K562 (cell line): Measurements from ENCODE around the gene EPS8L1. TPM values are rescaled to one million over a fixed set of nuclear protein-coding genes. Genes with fewer than 3 reads are reported as not detected.

Experiments
- ATAC-seq: fragments of 200-7000 bp; cut with Tn5 transposase; 3 replicates; pipeline ENCODE4 v1.9.1; 2020; ENCODE audit warnings: moderate library complexity
- BruUV-seq: library from RNA; stranded (reverse); fragments of 400-500 nt; replicated peaks from 2 replicates; lab custom pipeline; 2021; lab: Mats Ljungman, UMichigan
- CTCF ChIA-PET: fragments of 300-600 bp; formaldehyde crosslinking; extraction: SDS; loops from one replicate; lab custom pipeline; 2021; ENCODE audit warnings: low intra/inter-chr PET ratio; lab: Yijun Ruan, JAX
- POLR2A ChIA-PET: fragments of 300-600, 350-650 bp; sonication (Branson Sonifier 250); formaldehyde crosslinking; extraction: SDS; loops from one replicate; lab custom pipeline; 2021; ENCODE audit warnings: antibody characterized with exemption, inconsistent platforms; lab: Yijun Ruan, JAX
- DNase-seq, 4 experiments: peaks; one replicate each; pipeline versions ENCODE4 v3.0.0 to v3.0.0-alpha.2; 2011 to 2018; ENCODE audit warnings: low spot score in 3 of 4, mixed read lengths in 3 of 4; ENCODE audit errors: extremely low read depth in 1 of 4
- FAIRE-seq: peaks from 2 replicates; lab custom pipeline; 2011; peaks lifted over from hg19 to GRCh38; lab: Jason Lieb, UNC
- H2AFZ ChIP-seq: 2 replicates; pipeline ENCODE4 v1.6.0; 2011; ENCODE audit warnings: low read depth, low read length, control low read depth, inconsistent platforms
- H3K27ac ChIP-seq: fragments of 200-600 bp; 3 replicates; pipeline ENCODE4 v1.8.0; 2011; ENCODE audit warnings: low read depth, mild to moderate bottlenecking, control low read depth, inconsistent platforms, low read length, moderate library complexity, mixed read lengths; ENCODE audit errors: extremely low read depth
- H3K27me3 ChIP-seq, 2 experiments: fragments of 300-600 bp in 1 of 2; 2 replicates in 1 of 2; 3 replicates in 1 of 2; pipeline versions ENCODE4 v1.6.0 to v1.8.0; 2011; ENCODE audit warnings: inconsistent platforms in 2 of 2, low read length in 2 of 2, mild to moderate bottlenecking in 1 of 2, mixed read lengths in 1 of 2, moderate library complexity in 1 of 2; ENCODE audit not compliant: control insufficient read depth in 2 of 2, insufficient read depth in 2 of 2
- H3K36me3 ChIP-seq: fragments of 300-600 bp; 3 replicates; pipeline ENCODE4 v1.8.0; 2011; ENCODE audit warnings: mild to moderate bottlenecking, low read length, inconsistent platforms; ENCODE audit not compliant: control insufficient read depth, insufficient read depth
- H3K4me1 ChIP-seq, 2 experiments: fragments of 200-600 bp in 1 of 2; replicated peaks in 1 of 2; 2 replicates in 1 of 2; 3 replicates in 1 of 2; pipeline versions ENCODE4 v1.5.1 to v1.8.0; 2011; ENCODE audit warnings: inconsistent platforms in 2 of 2, low read length in 2 of 2, mild to moderate bottlenecking in 1 of 2, mixed read lengths in 1 of 2, moderate library complexity in 1 of 2; ENCODE audit not compliant: control insufficient read depth in 2 of 2, insufficient read depth in 2 of 2
- H3K4me2 ChIP-seq: 2 replicates; pipeline ENCODE4 v1.6.1; 2011; ENCODE audit warnings: low read length, control low read depth, inconsistent platforms, mixed read lengths; ENCODE audit not compliant: insufficient read depth
- H3K4me3 ChIP-seq: fragments of 200-600 bp; sonication (generic), shearing (Covaris generic); 2 replicates; pipeline ENCODE4 v1.5.1; 2016; ENCODE audit warnings: control low read depth, inconsistent platforms
- H3K79me2 ChIP-seq: fragments of 200-600 bp; 3 replicates; pipeline ENCODE4 v1.8.0; 2011; ENCODE audit warnings: low read length, inconsistent platforms; ENCODE audit not compliant: control insufficient read depth, insufficient read depth
- H3K9ac ChIP-seq, 2 experiments: 2 replicates each; pipeline versions ENCODE4 v1.6.0 to v1.6.1; 2011; ENCODE audit warnings: low read depth in 2 of 2, low read length in 2 of 2, control low read depth in 1 of 2, inconsistent platforms in 1 of 2, mild to moderate bottlenecking in 1 of 2, mixed read lengths in 1 of 2; ENCODE audit not compliant: insufficient read depth in 1 of 2
- H3K9me1 ChIP-seq: one replicate; pipeline ENCODE4 v1.6.0; 2011; ENCODE audit warnings: inconsistent platforms, mild to moderate bottlenecking, low read length, moderate library complexity; ENCODE audit not compliant: control insufficient read depth, insufficient read depth
- H3K9me3 ChIP-seq: replicated peaks from 2 replicates; pipeline ENCODE4 v1.5.1; 2011; ENCODE audit warnings: low read depth, low read length, inconsistent platforms; ENCODE audit not compliant: control insufficient read depth, insufficient read depth
- H4K20me1 ChIP-seq: replicated peaks from 2 replicates; pipeline ENCODE4 v1.6.1; 2011; ENCODE audit warnings: low read length, inconsistent platforms, mixed read lengths; ENCODE audit not compliant: control insufficient read depth, insufficient read depth
- ARID2 ChIP-seq: fragments of 450-650 bp; IDR thresholded peaks from 2 replicates; pipeline ENCODE4 v1.6.1; 2017; ENCODE audit warnings: antibody characterized with exemption, mild to moderate bottlenecking
- CTCFL ChIP-seq: IDR thresholded peaks from 2 replicates; pipeline ENCODE4 v1.6.1; 2011; ENCODE audit warnings: borderline replicate concordance, low read depth, mild to moderate bottlenecking, moderate library complexity, low read length; ENCODE audit not compliant: insufficient read depth, poor library complexity, severe bottlenecking
- FOXP1 ChIP-seq: sonication (generic); formaldehyde crosslinking; IDR thresholded peaks from 2 replicates; pipeline ENCODE4 v1.8.0; 2022; ENCODE audit warnings: mild to moderate bottlenecking, missing genetic modification reagents
- MAZ ChIP-seq, 2 experiments: fragments of 450-650 bp in 1 of 2; sonication (generic) in 1 of 2; formaldehyde crosslinking; IDR thresholded peaks in 1 of 2; conservative IDR thresholded peaks in 1 of 2; 2 replicates each; pipeline versions ENCODE4 v1.4.0 to v1.5.0; 2020; ENCODE audit warnings: mild to moderate bottlenecking in 1 of 2, missing genetic modification reagents in 1 of 2
- POLR2A ChIP-seq: fragments of 450-650 bp; conservative IDR thresholded peaks from 2 replicates; pipeline ENCODE4 v1.6.1; 2016
- RAD21 ChIP-seq, 2 experiments: fragments of 250-450 bp in 1 of 2; fragments of 450-650 bp in 1 of 2; sonication (Bioruptor Pico) in 1 of 2; formaldehyde crosslinking in 1 of 2; IDR thresholded peaks in 1 of 2; conservative IDR thresholded peaks in 1 of 2; 2 replicates each; pipeline versions ENCODE4 v1.4.0 to v1.8.0; 2020 to 2022; ENCODE audit warnings: mild to moderate bottlenecking in 2 of 2, moderate library complexity in 1 of 2
- VEZF1 ChIP-seq: fragments of 200-800 bp; sonication (Bioruptor generic); IDR thresholded peaks from 2 replicates; pipeline ENCODE4 v1.6.1; 2017; ENCODE audit warnings: missing genetic modification characterization, missing compliant biosample characterization
- XRCC3 ChIP-seq: fragments of 450-650 bp; IDR thresholded peaks from 2 replicates; pipeline ENCODE4 v1.6.1; 2017; ENCODE audit warnings: mild to moderate bottlenecking, moderate library complexity
- XRCC5 ChIP-seq: fragments of 200-400 bp; formaldehyde crosslinking; IDR thresholded peaks from 2 replicates; pipeline ENCODE4 v1.6.1; 2017; ENCODE audit warnings: low read depth, mild to moderate bottlenecking, low read length
- ZBTB7A ChIP-seq: IDR thresholded peaks from 2 replicates; pipeline ENCODE4 v1.6.1; 2011; ENCODE audit warnings: low read depth, mild to moderate bottlenecking, low read length, moderate library complexity, borderline replicate concordance; ENCODE audit not compliant: control insufficient read depth
- ZNF740 ChIP-seq, 3 experiments: fragments of 200-800 bp in 1 of 3; sonication (Bioruptor generic) in 1 of 3; sonication (generic) in 1 of 3; formaldehyde crosslinking in 1 of 3; IDR thresholded peaks; 2 replicates each; pipeline versions ENCODE4 v1.6.1 to v1.8.0; 2016 to 2022; ENCODE audit warnings: mild to moderate bottlenecking in 2 of 3, missing compliant biosample characterization in 2 of 3, missing genetic modification characterization in 2 of 3, missing genetic modification reagents in 1 of 3
- WGBS: fragments of 100-300 bp; shearing (Covaris generic); methylation state at CpG from one replicate; pipeline ENCODE4 v1.1.6; 2016; ENCODE audit warnings: low coverage, mixed read lengths; ENCODE audit not compliant: insufficient coverage; ENCODE audit errors: missing lambda C conversion rate; 5-methylcytosine and 5-hydroxymethylcytosine counted together
- in situ Hi-C: fragments of 300-500 bp; cut with MboI; formaldehyde crosslinking; loops from 4 replicates; pipeline ENCODE4 v1.15.0; 2018; ENCODE audit warnings: inconsistent platforms, mixed read lengths
- intact Hi-C: fragments of 100-400 bp; cut with micrococcal nuclease; formaldehyde crosslinking; loops from 2 replicates; pipeline ENCODE4 v1.14.2; 2022
- polyA plus RNA-seq, 8 experiments: library from polyadenylated mRNA; depleted of rRNA in 4 of 8; stranded (reverse) in 5 of 8; unstranded in 3 of 8; fragments of >200 nt; fragmentation: Nextera tagmentation in 2 of 8; fragmentation: Illumina TruSeq in 1 of 8; extraction: Ambion mirVana in 2 of 8; extraction: Trizol in 1 of 8; gene quantifications; 2 replicates each; pipeline versions ENCODE4 v1.2.1 to v1.2.3, GENCODE V29; 2011 to 2014; ENCODE audit warnings: inconsistent platforms in 1 of 8, missing spikeins in 1 of 8
- total RNA-seq, 7 experiments: library from RNA; depleted of rRNA in 6 of 7; stranded (reverse); fragments of >200 nt in 6 of 7; fragmentation: Illumina TruSeq in 2 of 7; extraction: Trizol in 2 of 7; gene quantifications; 2 replicates each; pipeline versions ENCODE4 v1.2.1 to v1.2.3, GENCODE V29; 2011 to 2021; ENCODE audit warnings: low replicate concordance in 1 of 7

Gene EPS8L1
- total and polyA plus RNA-seq, 9 of the 15 experiments (the other 6 are each of a cell fraction or from before 2014, with no cell fraction given): 0.35 to 22.1 (median 11.9) TPM

- CTCF ChIA-PET: no interaction called here
- Histone ChIP-seq H3K9me1 (no peaks in the 10 kb centered on the region), H3K9me3 (no peaks in the 10 kb centered on the region), H3K27me3 (no peaks in the 10 kb centered on the region), H3K4me1 (peaks cover 0 to 54% of the 10 kb centered on the region in 2 experiments; a peak in 3 of 5 replicates), H4K20me1 (peaks cover 4% of the 10 kb centered on the region; the same call in 1 of the 2 replicates), H3K4me3 (no peak overlapping the region), H3K27ac (no peak overlapping the region; the same call in 2 of the 3 replicates), H2AFZ (no peak overlapping the region), H3K9ac (peak overlapping the region in 1 of 2 experiments; percentile 68; a peak in 1 of 4 replicates), H3K36me3 (peaks cover 50% of the 10 kb centered on the region; the same call in 2 of the 3 replicates), H3K79me2 (no peaks in the 10 kb centered on the region), H3K4me2 (no peak overlapping the region)
- WGBS: 42% methylated on average over 12 of the region's 18 CpGs
- DNase-seq: peak; percentile 85 to 88 (median 86)
- ATAC-seq: peak; percentile 88
- POLR2A ChIA-PET: interaction anchor here (0.6 to 2.0 kb wide), 5 partner anchors 8 to 329 kb away, joined by 3 to 5 read pairs (median 3); partner anchors contain the start of gene UBE2S
- peak; percentile 71 for FAIRE-seq
- in situ Hi-C loops: no loop called here
- intact Hi-C loops: loop anchor here (10.0 kb wide), 1 partner anchor 326 kb away; no protein-coding TSS in a partner anchor
- BruUV-seq: no TSS peak
- TF ChIP-seq ZNF740 (CRISPR knock-in tag; IDR thresholded peaks at IDR 0.05) (peak; percentile 88), ZNF740 (tag; IDR thresholded peaks at IDR 0.05) (peak in 1 of 2 experiments; percentile 92; a peak in 2 of 4 replicates), RAD21 (CRISPR knock-in tag; conservative IDR thresholded peaks at IDR 0.05 in 1 of 2, IDR thresholded peaks at IDR 0.05 in 1 of 2) (peak in 1 of 2 experiments; percentile 27; a peak in 1 of 4 replicates), CTCFL (peak; percentile 90), VEZF1 (CRISPR knock-in tag) (peak; percentile 93), XRCC5 (peak; percentile 46; the same call in 1 of the 2 replicates), MAZ (CRISPR knock-in tag; conservative IDR thresholded peaks at IDR 0.05 in 1 of 2, IDR thresholded peaks at IDR 0.05 in 1 of 2) (0 out of 4 replicates have a peak, but pooled peaks of 1 of the 2 experiments have one; percentile 31), ZBTB7A (peak; percentile 33; the same call in 1 of the 2 replicates), POLR2A (peak; percentile 33; the same call in 1 of the 2 replicates), ARID2 (no peak), FOXP1 (no peak), XRCC3 (no peak)
Measured at GRCh38 chr19:55088543-55089341, 13.1 kb downstream of the EPS8L1 start.
